HG03354 (cell line): ENCODE measurements around the gene IL13.

ENCODE experiments used
- ATAC-seq: cut with Tn5 transposase; IDR thresholded peaks from one replicate; pipeline ENCODE4 v1.9.1; 2021; ENCODE audit warnings: mild to moderate bottlenecking; ENCODE audit not compliant: unreplicated experiment, poor library complexity, severe bottlenecking

The IL13 gene

GRCh38 chr5:132653716-132654115 lies 4.3 kb upstream of the IL13 start:
- no peak for ATAC-seq

- ATAC-seq, result peak; percentile 37
Observed at GRCh38 chr5:132655821-132656773, 1.9 kb upstream of the IL13 start.

GRCh38 chr5:132656774-132657355 lies 1.1 kb upstream of the IL13 start:
- peak; percentile 4 for ATAC-seq

- ATAC-seq, result no peak
Observed at GRCh38 chr5:132658381-132659302, 669 bp downstream of the IL13 start.

- ATAC-seq, result no peak
Observed at GRCh38 chr5:132659598-132660493, 1.9 kb downstream of the IL13 start.

GRCh38 chr5:132661231-132662003 lies 3.4 kb downstream of the IL13 start:
- no peak for ATAC-seq

- no peak for ATAC-seq
Observed at GRCh38 chr5:132662004-132662401, 4.0 kb downstream of the IL13 start.

- ATAC-seq, result peak; percentile 70
Observed at GRCh38 chr5:132662925-132663770, 5.2 kb downstream of the IL13 start.

- peak; percentile 51 for ATAC-seq
Observed at GRCh38 chr5:132663771-132664695, 6.1 kb downstream of the IL13 start.

GRCh38 chr5:132664696-132665209 lies 6.8 kb downstream of the IL13 start:
- ATAC-seq, result no peak

GRCh38 chr5:132665574-132666080 lies 7.7 kb downstream of the IL13 start:
- ATAC-seq, result no peak

GRCh38 chr5:132666310-132667123 lies 8.5 kb downstream of the IL13 start:
- ATAC-seq, result no peak

- ATAC-seq, result no peak
Observed at GRCh38 chr5:132667309-132667708, 9.3 kb downstream of the IL13 start.

GRCh38 chr5:132667761-132668705 lies 10.1 kb downstream of the IL13 start:
- ATAC-seq, result no peak
